Measurements from ENCODE around the gene IRF5. TPM values are rescaled to one million over a fixed set of nuclear protein-coding genes. Genes with fewer than 3 reads are reported as not detected.

Gene IRF5
- total and polyA plus RNA-seq, 9 donors: 1.6 to 3.5 (median 2.5) TPM

DNA sequence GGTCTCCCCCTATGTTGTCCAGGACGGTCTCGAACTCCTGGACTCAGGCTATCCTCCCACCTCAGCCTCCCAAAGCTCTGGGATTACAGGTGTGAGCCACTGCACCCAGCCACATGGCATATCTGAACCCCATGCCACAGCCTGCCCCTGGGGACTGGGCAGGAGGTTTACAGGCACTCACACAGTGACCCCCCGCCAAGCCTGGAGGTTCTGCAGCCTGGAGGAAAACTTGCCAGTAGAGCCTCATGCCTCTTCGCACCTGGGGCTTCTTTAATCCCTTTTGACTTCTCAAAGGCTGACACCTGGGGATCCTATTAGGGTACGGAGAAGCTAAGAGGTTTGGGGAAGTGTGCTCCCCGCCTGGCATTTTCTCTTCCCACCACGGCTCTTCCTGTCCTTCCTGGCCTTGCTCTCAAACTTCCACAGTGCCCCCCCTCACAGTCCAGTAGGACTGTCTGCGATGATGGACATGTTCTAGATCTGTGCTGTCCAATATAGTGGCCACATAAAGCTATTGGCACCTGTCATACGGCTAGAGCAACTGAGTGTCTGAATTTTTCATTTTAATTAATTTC lies 15.8 kb upstream of the IRF5 start:
- no peak for DNase-seq
- Histone ChIP-seq H3K27ac (ENCODE audit: low read length) (no peak overlapping the region), H3K4me1 (ENCODE audit: control insufficient read depth, insufficient read depth, low read length) (peaks cover 7% of the 10 kb centered on the region), H3K4me3 (ENCODE audit: low read length) (no peak overlapping the region), H3K9me3 (replicated peaks; ENCODE audit: control insufficient read depth, low read depth, low read length) (no peaks in the 10 kb centered on the region), H3K36me3 (ENCODE audit: control insufficient read depth, insufficient read depth, low read length) (no peaks in the 10 kb centered on the region), H3K27me3 (ENCODE audit: control insufficient read depth, insufficient read depth, low read length) (peaks cover 49% of the 10 kb centered on the region)
- WGBS (ENCODE audit: insufficient coverage): 86% methylated on average over 5 of the region's 9 CpGs

DNA sequence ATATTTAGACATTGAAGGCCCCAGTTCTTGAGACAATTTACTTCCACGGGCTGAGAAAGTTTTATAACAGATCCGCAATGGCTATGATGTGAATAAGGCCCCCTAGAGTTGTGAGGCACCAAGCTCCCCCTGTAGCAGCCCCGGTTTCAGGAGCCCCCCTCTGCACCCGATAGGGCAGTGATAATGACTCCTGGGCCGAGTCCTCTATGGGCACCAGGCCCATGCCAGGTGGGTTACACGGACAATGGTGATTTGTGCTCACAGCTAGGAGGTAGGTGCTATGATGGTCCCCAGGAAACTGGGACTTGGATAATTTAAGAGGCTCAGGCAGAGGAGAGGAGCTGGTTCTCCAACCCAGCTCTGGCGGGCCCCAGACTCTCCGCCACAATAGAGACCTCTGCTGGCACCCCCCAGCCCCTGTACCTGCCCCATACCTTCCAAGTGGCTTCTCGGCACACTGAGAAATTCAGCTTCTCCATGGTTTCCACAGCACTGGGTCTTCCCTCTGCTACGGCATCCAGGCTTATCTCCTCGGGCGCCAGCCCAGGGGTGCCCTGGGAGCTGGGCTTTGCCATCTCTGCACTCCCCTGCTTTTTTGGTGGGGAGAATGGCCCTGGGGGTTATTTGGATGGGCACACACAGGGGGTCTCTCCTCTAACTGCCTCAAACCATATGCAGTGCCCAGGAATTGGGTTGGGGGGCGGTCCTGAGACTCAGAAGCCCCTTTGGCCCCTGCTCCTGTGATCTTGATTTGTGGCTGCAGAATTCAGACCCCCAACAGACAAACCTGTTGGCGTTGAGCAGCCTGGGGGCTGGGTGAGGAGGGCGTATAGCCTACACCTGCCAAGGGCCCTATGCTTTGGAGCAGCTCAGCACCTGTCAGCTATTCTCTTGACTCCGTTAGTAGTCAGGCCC lies 15.0 kb upstream of the IRF5 start:
- DNase-seq: no peak
- H3K36me3 ChIP-seq (ENCODE audit: control insufficient read depth, insufficient read depth, low read length): no peaks in the 10 kb centered on the region
- no peak overlapping the region for H3K4me3 ChIP-seq (ENCODE audit: low read length)
- peaks cover 45% of the 10 kb centered on the region for H3K27me3 ChIP-seq (ENCODE audit: control insufficient read depth, insufficient read depth, low read length)
- 69% methylated on average over 10 of the region's 16 CpGs for WGBS (ENCODE audit: insufficient coverage)
- no peaks in the 10 kb centered on the region for H3K9me3 ChIP-seq (replicated peaks; ENCODE audit: control insufficient read depth, low read depth, low read length)
- peaks cover 7% of the 10 kb centered on the region for H3K4me1 ChIP-seq (ENCODE audit: control insufficient read depth, insufficient read depth, low read length)
- no peak overlapping the region for H3K27ac ChIP-seq (ENCODE audit: low read length)

DNA sequence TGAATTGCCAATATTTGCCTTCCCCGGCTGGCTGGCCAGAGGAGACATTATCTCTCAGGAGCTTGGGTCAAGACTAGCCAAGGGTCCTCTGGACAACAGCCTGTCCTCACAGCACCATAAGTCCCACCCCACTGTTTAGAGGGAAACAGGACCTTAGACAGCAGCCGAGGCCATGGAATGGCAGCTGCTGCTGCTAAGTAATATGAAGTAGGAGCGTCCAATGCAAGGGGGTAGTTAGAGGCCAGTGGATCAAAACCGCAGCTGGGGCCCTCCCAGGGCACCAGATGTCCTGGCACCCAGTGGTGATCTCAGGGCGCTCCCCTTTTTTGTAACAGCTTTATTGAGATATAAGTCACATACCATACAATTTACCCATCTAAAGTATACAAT lies 14.3 kb upstream of the IRF5 start:
- peaks cover 39% of the 10 kb centered on the region for H3K27me3 ChIP-seq (ENCODE audit: control insufficient read depth, insufficient read depth, low read length)
- peaks cover 7% of the 10 kb centered on the region for H3K4me1 ChIP-seq (ENCODE audit: control insufficient read depth, insufficient read depth, low read length)
- no peak for DNase-seq
- no peak overlapping the region for H3K27ac ChIP-seq (ENCODE audit: low read length)
- no peak overlapping the region for H3K4me3 ChIP-seq (ENCODE audit: low read length)
- 100% methylated on average over 1 of the region's 5 CpGs for WGBS (ENCODE audit: insufficient coverage)
- H3K36me3 ChIP-seq (ENCODE audit: control insufficient read depth, insufficient read depth, low read length): no peaks in the 10 kb centered on the region
- no peaks in the 10 kb centered on the region for H3K9me3 ChIP-seq (replicated peaks; ENCODE audit: control insufficient read depth, low read depth, low read length)

DNA sequence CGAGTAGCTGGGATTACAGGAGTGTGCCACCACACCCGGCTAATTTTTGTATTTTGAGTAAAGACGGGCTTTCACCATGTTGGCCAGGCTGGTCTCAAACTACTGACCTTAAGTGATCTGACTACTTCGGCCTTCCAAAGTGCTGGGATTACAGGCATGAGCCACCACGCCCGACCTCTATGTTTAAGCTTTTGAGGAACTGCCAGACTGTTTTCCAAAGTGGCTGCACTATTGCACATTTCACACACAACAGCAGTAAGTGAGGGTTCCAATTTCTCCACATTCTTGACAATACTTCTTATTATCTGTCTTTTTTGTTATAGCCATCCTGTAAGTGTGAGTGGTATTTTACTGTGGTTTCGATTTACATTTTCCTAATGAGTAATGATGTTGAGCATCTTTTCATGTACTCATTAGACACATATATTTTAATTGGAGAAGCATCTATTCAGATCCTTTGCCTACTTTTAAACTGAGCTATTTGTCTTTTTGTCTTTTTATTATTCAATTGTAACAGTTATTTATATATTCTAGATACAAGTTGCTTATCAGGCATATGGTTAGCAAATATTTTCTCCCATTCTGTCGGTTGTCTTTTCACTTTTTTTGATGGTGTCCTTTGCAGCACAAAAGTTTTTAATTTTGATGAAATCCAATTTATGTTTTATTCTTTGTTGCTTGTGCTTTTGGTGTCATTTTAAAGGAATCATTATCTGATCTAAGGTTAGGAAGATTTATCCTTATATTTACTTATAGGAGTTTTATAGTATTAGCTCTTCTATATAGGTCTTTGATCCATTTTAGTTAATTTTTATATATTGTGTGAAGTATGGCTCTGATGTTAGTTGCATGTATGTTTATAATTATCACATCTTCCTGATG lies 12.8 kb upstream of the IRF5 start:
- peaks cover 29% of the 10 kb centered on the region for H3K27me3 ChIP-seq (ENCODE audit: control insufficient read depth, insufficient read depth, low read length)
- H3K27ac ChIP-seq (ENCODE audit: low read length): no peak overlapping the region
- 50% methylated on average over 4 of the region's 8 CpGs for WGBS (ENCODE audit: insufficient coverage)
- peaks cover 7% of the 10 kb centered on the region for H3K4me1 ChIP-seq (ENCODE audit: control insufficient read depth, insufficient read depth, low read length)
- H3K4me3 ChIP-seq (ENCODE audit: low read length): no peak overlapping the region
- DNase-seq: no peak
- no peaks in the 10 kb centered on the region for H3K9me3 ChIP-seq (replicated peaks; ENCODE audit: control insufficient read depth, low read depth, low read length)
- no peaks in the 10 kb centered on the region for H3K36me3 ChIP-seq (ENCODE audit: control insufficient read depth, insufficient read depth, low read length)

DNA sequence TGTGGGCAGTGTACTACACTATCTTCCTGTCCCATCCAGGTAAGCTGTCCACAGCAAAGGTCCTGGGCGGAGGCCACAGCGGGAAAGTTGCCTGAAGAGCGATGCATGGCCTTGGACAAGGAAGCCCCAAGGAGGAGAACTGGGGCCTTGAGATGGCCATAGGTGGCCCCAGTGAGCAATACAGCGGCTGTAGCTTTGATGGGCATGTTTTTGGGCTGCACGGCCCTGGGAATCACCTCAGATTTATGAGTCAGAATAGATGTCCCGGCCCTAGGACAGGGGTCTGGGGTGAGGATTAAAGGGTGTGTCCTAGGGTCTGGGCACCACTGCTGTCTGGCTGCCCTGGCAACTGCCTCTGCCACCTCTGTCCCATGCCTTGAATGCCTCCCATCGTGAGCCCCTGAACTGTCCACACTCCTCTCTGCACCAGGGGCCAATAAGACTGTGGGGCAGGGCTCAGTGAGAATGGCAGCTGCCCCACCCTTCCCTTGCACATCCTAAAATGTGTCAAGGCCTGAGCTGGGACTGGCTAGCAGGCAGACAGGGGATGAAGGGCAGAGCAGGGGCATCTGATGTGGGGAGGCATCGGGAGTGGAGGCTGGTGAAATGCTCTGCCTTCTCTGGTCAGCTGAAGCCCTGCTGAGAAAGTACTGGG lies 9.4 kb upstream of the IRF5 start:
- no peak for DNase-seq
- 89% methylated on average over 6 of the region's 8 CpGs for WGBS (ENCODE audit: insufficient coverage)
- no peaks in the 10 kb centered on the region for H3K9me3 ChIP-seq (replicated peaks; ENCODE audit: control insufficient read depth, low read depth, low read length)
- no peak overlapping the region for H3K4me3 ChIP-seq (ENCODE audit: low read length)
- H3K36me3 ChIP-seq (ENCODE audit: control insufficient read depth, insufficient read depth, low read length): no peaks in the 10 kb centered on the region
- no peak overlapping the region for H3K27ac ChIP-seq (ENCODE audit: low read length)
- H3K27me3 ChIP-seq (ENCODE audit: control insufficient read depth, insufficient read depth, low read length): peaks cover 3% of the 10 kb centered on the region
- H3K4me1 ChIP-seq (ENCODE audit: control insufficient read depth, insufficient read depth, low read length): peaks cover 9% of the 10 kb centered on the region

DNA sequence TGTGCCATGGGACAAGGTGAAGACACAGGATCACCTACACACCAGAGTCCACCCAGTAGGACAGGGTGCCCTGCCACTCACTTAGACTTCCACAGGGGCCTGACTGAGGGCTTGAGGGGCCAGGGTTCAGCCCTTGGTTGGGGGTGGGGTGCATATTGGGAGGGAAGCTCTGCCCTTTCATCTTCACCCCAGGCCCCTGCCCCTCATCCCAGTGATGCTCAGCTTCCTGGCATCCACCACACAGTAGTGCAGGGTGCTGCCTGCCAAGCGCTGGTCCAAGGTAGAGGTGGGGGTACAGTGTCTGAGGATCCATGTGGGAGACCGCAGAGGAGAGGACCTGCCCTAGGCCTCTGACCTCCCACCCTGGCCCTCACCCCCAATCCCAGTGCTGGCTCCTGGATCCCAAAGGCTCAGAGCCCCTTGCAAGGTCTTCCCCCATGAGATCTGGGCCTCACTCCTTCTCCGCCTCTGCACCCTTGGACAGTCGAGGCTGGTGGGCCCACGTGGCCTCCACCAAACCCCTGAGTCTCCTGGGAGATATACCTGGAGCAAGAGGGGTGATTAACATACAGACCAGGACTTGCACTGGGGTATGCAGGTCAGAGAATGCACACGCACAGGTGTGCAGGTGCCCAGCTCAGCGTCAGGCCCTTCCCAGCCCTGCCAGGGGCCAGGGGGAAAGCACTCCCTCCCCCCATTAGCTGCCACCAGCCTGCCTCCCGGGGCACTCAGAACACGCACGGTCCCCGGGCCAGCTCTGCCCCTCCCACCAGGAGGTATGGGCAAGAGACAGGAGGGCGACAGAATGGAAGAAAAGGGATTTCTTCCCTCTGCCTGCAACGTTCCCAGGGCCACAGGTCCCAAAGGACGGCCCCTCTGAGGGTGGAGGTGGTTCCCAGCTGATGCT lies 8.6 kb upstream of the IRF5 start:
- Histone ChIP-seq H3K4me3 (ENCODE audit: low read length) (no peak overlapping the region), H3K4me1 (ENCODE audit: control insufficient read depth, insufficient read depth, low read length) (peaks cover 9% of the 10 kb centered on the region), H3K36me3 (ENCODE audit: control insufficient read depth, insufficient read depth, low read length) (no peaks in the 10 kb centered on the region), H3K27me3 (ENCODE audit: control insufficient read depth, insufficient read depth, low read length) (peaks cover 2% of the 10 kb centered on the region), H3K9me3 (replicated peaks; ENCODE audit: control insufficient read depth, low read depth, low read length) (no peaks in the 10 kb centered on the region), H3K27ac (ENCODE audit: low read length) (no peak overlapping the region)
- 56% methylated on average over 4 of the region's 14 CpGs for WGBS (ENCODE audit: insufficient coverage)
- DNase-seq: no peak

DNA sequence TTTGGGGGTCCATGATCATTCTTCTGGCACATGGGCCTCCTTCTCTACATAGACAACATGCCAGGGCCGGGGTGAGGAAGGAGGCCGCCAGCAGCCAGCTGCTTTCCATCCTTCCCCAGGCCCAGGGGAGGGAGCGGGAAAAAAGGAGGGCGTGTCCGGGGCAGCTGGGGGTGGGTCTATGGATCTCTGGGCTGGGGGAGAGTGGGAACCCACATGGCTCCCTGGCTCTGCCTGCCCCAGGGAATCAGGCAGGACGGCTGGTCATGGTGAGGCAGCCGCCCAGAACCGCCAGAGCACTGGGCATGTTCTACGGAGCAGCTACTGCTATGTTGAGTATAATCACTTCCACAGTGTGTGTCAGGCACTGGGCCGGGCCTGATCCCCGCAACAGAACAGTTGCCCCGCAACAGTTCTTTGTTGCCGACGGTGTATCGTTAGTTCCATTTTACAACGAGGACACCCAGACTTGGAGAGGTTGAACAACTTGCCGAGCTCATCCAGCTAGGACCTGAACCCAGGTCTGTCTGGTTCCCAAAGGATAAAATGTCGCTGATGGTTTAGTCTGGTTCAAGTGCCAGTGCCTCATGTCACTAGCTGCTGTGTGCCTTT lies 6.4 kb upstream of the IRF5 start:
- Histone ChIP-seq H3K36me3 (ENCODE audit: control insufficient read depth, insufficient read depth, low read length) (no peaks in the 10 kb centered on the region), H3K27ac (ENCODE audit: low read length) (no peak overlapping the region), H3K27me3 (ENCODE audit: control insufficient read depth, insufficient read depth, low read length) (peaks cover 19% of the 10 kb centered on the region), H3K4me1 (ENCODE audit: control insufficient read depth, insufficient read depth, low read length) (peaks cover 11% of the 10 kb centered on the region), H3K4me3 (ENCODE audit: low read length) (no peak overlapping the region), H3K9me3 (replicated peaks; ENCODE audit: control insufficient read depth, low read depth, low read length) (no peaks in the 10 kb centered on the region)
- WGBS (ENCODE audit: insufficient coverage): 90% methylated on average over 15 of the region's 18 CpGs
- no peak for DNase-seq

DNA sequence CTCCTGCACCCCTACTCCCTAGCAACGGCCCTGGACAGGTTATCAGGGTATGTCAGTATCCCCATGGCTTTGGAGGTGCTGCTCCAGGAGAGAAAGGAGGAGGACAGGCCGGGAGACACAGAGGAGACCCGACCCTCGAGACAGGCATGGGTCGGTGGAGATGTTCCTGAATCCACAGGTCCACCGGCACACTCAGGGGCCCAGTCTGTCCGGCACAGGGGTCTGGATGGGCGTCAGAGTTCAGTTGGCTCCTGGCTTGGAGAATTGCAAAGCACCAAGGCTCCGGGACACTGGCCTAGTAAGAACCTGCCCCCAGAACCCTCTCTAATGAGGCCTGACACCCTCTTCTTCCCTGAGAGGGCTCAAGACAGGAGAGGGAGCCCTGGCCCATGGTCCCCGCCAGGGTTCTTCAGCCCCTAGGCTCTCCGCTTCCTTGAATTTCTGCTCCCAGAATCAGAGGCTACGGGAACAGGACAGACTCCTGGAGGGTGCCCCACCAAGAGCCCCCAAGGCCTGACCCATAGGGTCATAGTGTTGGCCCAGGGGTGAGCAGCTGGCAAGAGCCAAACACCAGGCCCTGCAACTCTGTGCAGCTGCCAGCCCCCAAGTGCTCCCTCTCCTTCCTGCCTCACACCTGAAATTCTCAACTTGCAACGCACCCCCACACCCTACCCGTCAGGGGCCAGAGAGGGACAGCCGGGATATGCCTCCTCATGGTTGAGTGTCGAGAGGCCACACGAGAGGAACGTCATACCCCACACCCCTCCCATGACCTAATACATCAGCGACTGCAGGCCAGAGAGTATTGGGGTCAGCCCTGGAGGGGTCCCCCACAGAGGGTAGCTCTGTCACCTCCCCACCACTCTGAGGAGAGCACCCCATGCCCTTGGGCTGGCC lies 5.5 kb upstream of the IRF5 start:
- Histone ChIP-seq H3K36me3 (ENCODE audit: control insufficient read depth, insufficient read depth, low read length) (no peaks in the 10 kb centered on the region), H3K4me3 (ENCODE audit: low read length) (no peak overlapping the region), H3K27ac (ENCODE audit: low read length) (no peak overlapping the region), H3K9me3 (replicated peaks; ENCODE audit: control insufficient read depth, low read depth, low read length) (no peaks in the 10 kb centered on the region), H3K4me1 (ENCODE audit: control insufficient read depth, insufficient read depth, low read length) (peaks cover 11% of the 10 kb centered on the region), H3K27me3 (ENCODE audit: control insufficient read depth, insufficient read depth, low read length) (peaks cover 28% of the 10 kb centered on the region)
- 75% methylated on average over 17 of the region's 19 CpGs for WGBS (ENCODE audit: insufficient coverage)
- DNase-seq: no peak

All from muscle of leg (tissue), 11 donors.